Heart left ventricle (tissue), 13 donors: ENCODE measurements around the gene RAB30.

Experiments
- CTCF ChIP-seq, 12 donors: fragments of 200-600 bp; sonication (generic) in 4 of 12; IDR thresholded peaks; one replicate each; pipeline versions ENCODE4 v1.5.0 to v1.8.0; 2018 to 2022; ENCODE audit warnings: antibody characterized with exemption in 12 of 12, mild to moderate bottlenecking in 5 of 12
- POLR2A ChIP-seq, 2 donors: fragments of 450-650 bp; IDR thresholded peaks; one replicate each; pipeline ENCODE4 v1.6.1; 2017; ENCODE audit warnings: antibody characterized with exemption in 2 of 2, mild to moderate bottlenecking in 2 of 2, moderate library complexity in 2 of 2
- donor health status: ischemic (EF 13 %, LVEDD 7.1; RV severe dilation, severe dysfunction).
- donor health status: DM: no; HTN: yes; CAD: no.
- donor health status: DM: no; HTN: no; CAD: no.
- donor health status: ischemic (EF 25% LVEDD 6.9; RV normal size, moderate dysfunction).
- donor health status: ischemic (EF 25% LVEDD 5.7; RV mildly dilated, moderate dysfunction).
- donor health status: ischemic (EF 35%, LVEDD 5.7; RV mildly dilated, moderate dysfunction).
- donor health status: nonischemic (EF 11% LVEDD 7.7; RV severe dilation, severe dysfunction).
- donor health status: DM: yes; HTN: yes; CAD: no.
- donor health status: PGD.
- donor health status: ischemic (EF 29% LVEDD 5.4; RV normal size, mild dysfunction).
- donor health status: nonischemic (EF 23%, LVEDD 6.1; RV moderate dilation, normal function).

DNA sequence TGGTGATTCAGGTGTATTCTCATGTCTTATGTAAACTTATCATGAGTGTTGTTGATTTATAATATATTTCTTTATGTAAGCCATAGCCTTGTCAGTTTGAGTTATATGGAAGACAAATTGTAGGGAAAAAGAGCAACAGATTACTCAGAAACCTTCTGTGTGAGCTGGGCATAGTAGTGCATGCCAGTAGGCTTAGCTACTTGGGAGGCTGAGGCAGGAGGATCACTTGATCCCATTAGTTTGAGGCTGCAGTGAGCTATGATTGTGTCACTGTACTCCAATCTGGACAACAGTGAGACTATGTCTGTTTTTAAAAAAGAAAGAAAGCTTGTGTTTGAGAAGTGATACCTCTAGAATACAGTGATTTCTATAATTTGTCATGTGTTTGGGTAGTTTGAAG, 2.2 kb upstream of the RAB30 start:
- TF ChIP-seq CTCF (IDR thresholded peaks at IDR 0.05) (no peak), POLR2A (IDR thresholded peaks at IDR 0.05) (no peak)
